Measurements from ENCODE around the gene MTM1. TPM values are rescaled to one million over a fixed set of nuclear protein-coding genes. Genes with fewer than 3 reads are reported as not detected.

The MTM1 gene
- total RNA-seq, 1 experiment from 2014 or later, result 15.8 TPM

GRCh38 chrX:150574559-150575418 is 6.4 kb downstream of the MTM1 start:
- DNase-seq, result no peak
- H3K36me3 ChIP-seq (ENCODE audit: insufficient read depth, low read length), result no peaks in the 10 kb centered on the region
- peaks cover 40% of the 10 kb centered on the region for H3K4me1 ChIP-seq (ENCODE audit: low read length)
- no peak overlapping the region for H2AFZ ChIP-seq (ENCODE audit: low read length)
- no peaks in the 10 kb centered on the region for H3K27me3 ChIP-seq (ENCODE audit: low read length)
- peaks cover 20% of the 10 kb centered on the region for H4K20me1 ChIP-seq (ENCODE audit: insufficient read depth, low read depth, low read length)
- no peaks in the 10 kb centered on the region for H3K9me2 ChIP-seq (replicated peaks; ENCODE audit: insufficient read depth, low read length)
- H3K4me3 ChIP-seq (ENCODE audit: low read length), result no peak overlapping the region
- H3K79me2 ChIP-seq (ENCODE audit: low read length), result no peaks in the 10 kb centered on the region; the same call in 1 of the 2 replicates
- H3K4me2 ChIP-seq (ENCODE audit: low read depth, low read length, poor library complexity, severe bottlenecking), result peak overlapping the region; percentile 12
- H3K9ac ChIP-seq (ENCODE audit: low read length), result no peak overlapping the region
- no peak overlapping the region for H3K27ac ChIP-seq (ENCODE audit: low read length)
- H3K9me3 ChIP-seq (ENCODE audit: low read length), result no peaks in the 10 kb centered on the region

GRCh38 chrX:150575419-150575814 is 7.0 kb downstream of the MTM1 start:
- Histone ChIP-seq H3K27me3 (ENCODE audit: low read length) (no peaks in the 10 kb centered on the region), H3K79me2 (ENCODE audit: low read length) (no peaks in the 10 kb centered on the region), H3K36me3 (ENCODE audit: insufficient read depth, low read length) (no peaks in the 10 kb centered on the region), H4K20me1 (ENCODE audit: insufficient read depth, low read depth, low read length) (peaks cover 19% of the 10 kb centered on the region), H3K4me1 (ENCODE audit: low read length) (peaks cover 33% of the 10 kb centered on the region), H3K4me2 (ENCODE audit: low read depth, low read length, poor library complexity, severe bottlenecking) (no peak overlapping the region), H3K9me3 (ENCODE audit: low read length) (no peaks in the 10 kb centered on the region), H3K9ac (ENCODE audit: low read length) (no peak overlapping the region), H3K9me2 (replicated peaks; ENCODE audit: insufficient read depth, low read length) (no peaks in the 10 kb centered on the region), H3K27ac (ENCODE audit: low read length) (no peak overlapping the region), H2AFZ (ENCODE audit: low read length) (no peak overlapping the region), H3K4me3 (ENCODE audit: low read length) (no peak overlapping the region)
- no peak for DNase-seq

GRCh38 chrX:150577174-150577573 is 8.8 kb downstream of the MTM1 start:
- peaks cover 13% of the 10 kb centered on the region for H4K20me1 ChIP-seq (ENCODE audit: insufficient read depth, low read depth, low read length)
- no peak overlapping the region for H3K27ac ChIP-seq (ENCODE audit: low read length)
- H3K79me2 ChIP-seq (ENCODE audit: low read length), result no peaks in the 10 kb centered on the region
- peaks cover 16% of the 10 kb centered on the region for H3K4me1 ChIP-seq (ENCODE audit: low read length)
- no peak for DNase-seq
- H3K9me2 ChIP-seq (replicated peaks; ENCODE audit: insufficient read depth, low read length), result no peaks in the 10 kb centered on the region
- H2AFZ ChIP-seq (ENCODE audit: low read length), result no peak overlapping the region
- H3K9ac ChIP-seq (ENCODE audit: low read length), result no peak overlapping the region
- no peaks in the 10 kb centered on the region for H3K36me3 ChIP-seq (ENCODE audit: insufficient read depth, low read length)
- H3K4me3 ChIP-seq (ENCODE audit: low read length), result no peak overlapping the region
- H3K27me3 ChIP-seq (ENCODE audit: low read length), result no peaks in the 10 kb centered on the region
- no peaks in the 10 kb centered on the region for H3K9me3 ChIP-seq (ENCODE audit: low read length)
- H3K4me2 ChIP-seq (ENCODE audit: low read depth, low read length, poor library complexity, severe bottlenecking), result no peak overlapping the region

- DNase-seq, result no peak
- Histone ChIP-seq H3K4me3 (ENCODE audit: low read length) (no peak overlapping the region), H3K9ac (ENCODE audit: low read length) (no peak overlapping the region), H3K79me2 (ENCODE audit: low read length) (0 out of 2 replicates have a peak, but pooled peaks cover 3% of the 10 kb centered on the region), H3K27ac (ENCODE audit: low read length) (no peak overlapping the region), H3K4me2 (ENCODE audit: low read depth, low read length, poor library complexity, severe bottlenecking) (no peak overlapping the region), H3K36me3 (ENCODE audit: insufficient read depth, low read length) (no peaks in the 10 kb centered on the region), H4K20me1 (ENCODE audit: insufficient read depth, low read depth, low read length) (no peaks in the 10 kb centered on the region; the same call in 1 of the 2 replicates), H3K4me1 (ENCODE audit: low read length) (no peaks in the 10 kb centered on the region), H3K27me3 (ENCODE audit: low read length) (no peaks in the 10 kb centered on the region), H3K9me2 (replicated peaks; ENCODE audit: insufficient read depth, low read length) (no peaks in the 10 kb centered on the region), H2AFZ (ENCODE audit: low read length) (no peak overlapping the region), H3K9me3 (ENCODE audit: low read length) (no peaks in the 10 kb centered on the region)
Observed at GRCh38 chrX:150581093-150581775, 12.8 kb downstream of the MTM1 start.

DNA sequence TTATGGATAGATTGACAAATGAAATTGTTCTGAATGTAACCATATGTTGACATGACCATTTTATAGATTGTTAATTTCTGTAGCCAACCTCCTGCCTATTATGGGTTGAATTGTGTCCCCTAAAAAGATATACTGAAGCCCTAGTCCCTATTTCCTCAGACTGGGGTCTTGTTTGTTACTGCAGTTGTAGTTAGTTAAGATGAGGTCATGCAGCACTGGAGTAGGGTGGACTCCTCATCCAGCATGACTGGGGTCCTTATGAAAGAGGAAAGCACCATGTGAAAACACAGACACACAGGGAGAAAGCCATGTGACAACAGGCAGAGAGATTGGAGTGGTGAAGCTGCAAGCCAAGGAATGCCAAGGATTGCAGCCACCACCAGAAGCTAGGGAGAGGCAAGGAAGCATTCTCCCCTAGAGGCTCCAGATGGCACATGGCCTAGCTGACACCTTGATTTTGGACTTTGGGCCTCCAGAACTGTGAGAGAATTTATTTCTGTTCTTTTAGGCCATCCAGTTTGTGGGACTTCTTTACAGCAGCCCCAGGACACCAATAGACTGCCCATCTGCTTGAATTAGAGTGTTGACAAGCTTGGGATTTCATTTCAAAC is 14.0 kb downstream of the MTM1 start:
- Histone ChIP-seq H3K9me2 (replicated peaks; ENCODE audit: insufficient read depth, low read length) (no peaks in the 10 kb centered on the region), H4K20me1 (ENCODE audit: insufficient read depth, low read depth, low read length) (no peaks in the 10 kb centered on the region; the same call in 1 of the 2 replicates), H3K27me3 (ENCODE audit: low read length) (no peaks in the 10 kb centered on the region), H3K4me1 (ENCODE audit: low read length) (no peaks in the 10 kb centered on the region), H3K9ac (ENCODE audit: low read length) (no peak overlapping the region), H3K9me3 (ENCODE audit: low read length) (no peaks in the 10 kb centered on the region), H3K4me3 (ENCODE audit: low read length) (no peak overlapping the region), H2AFZ (ENCODE audit: low read length) (no peak overlapping the region), H3K27ac (ENCODE audit: low read length) (no peak overlapping the region), H3K36me3 (ENCODE audit: insufficient read depth, low read length) (no peaks in the 10 kb centered on the region), H3K4me2 (ENCODE audit: low read depth, low read length, poor library complexity, severe bottlenecking) (no peak overlapping the region), H3K79me2 (ENCODE audit: low read length) (0 out of 2 replicates have a peak, but pooled peaks cover 3% of the 10 kb centered on the region)
- no peak for DNase-seq

DNA sequence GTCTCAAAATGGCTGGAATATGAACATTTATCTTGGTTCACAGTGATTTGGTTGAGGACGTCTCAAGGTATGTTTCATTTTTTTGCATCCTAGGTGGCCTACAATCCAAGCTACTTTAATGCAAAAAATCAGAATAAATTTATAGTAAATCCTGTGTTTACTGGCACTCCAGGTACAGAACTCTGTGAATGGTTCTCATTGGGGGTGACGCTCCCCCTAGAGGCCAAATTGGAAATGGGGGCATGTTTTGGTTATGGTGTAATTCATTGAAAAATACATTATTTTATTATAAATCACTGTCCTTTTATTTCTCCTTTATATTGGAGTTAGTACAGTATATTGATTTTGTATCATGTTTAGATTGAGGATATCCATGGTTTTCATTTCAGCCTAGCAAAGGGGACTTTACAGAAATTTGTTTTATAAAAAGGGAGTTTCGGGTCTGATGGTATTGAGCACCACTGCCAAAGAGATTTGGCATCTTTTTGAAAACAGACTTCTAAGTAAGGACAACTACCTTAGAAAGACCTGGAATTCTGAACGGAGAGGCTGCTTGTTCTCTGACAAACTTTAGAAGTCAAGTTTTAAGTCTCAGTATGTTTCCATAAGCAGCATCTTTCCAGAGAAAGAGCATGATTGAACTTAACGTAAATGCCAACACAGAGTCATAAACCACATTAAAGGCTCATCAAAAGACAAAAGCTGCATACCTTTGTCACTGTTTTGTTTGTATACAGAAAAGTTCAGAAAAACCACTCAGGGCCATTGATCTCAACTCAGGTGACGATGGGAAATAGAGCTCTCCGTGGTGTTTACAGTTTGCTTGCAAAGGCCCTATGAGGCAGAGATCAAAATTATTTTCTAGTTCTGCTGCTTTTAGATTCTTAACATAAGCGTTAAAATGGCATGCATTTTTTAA is 19.4 kb downstream of the MTM1 start:
- DNase-seq, result peak; percentile 74
- Histone ChIP-seq H3K9me2 (replicated peaks; ENCODE audit: insufficient read depth, low read length) (no peaks in the 10 kb centered on the region), H2AFZ (ENCODE audit: low read length) (no peak overlapping the region), H3K9ac (ENCODE audit: low read length) (no peak overlapping the region), H3K4me1 (ENCODE audit: low read length) (0 out of 2 replicates have a peak, but pooled peaks cover 3% of the 10 kb centered on the region), H3K4me2 (ENCODE audit: low read depth, low read length, poor library complexity, severe bottlenecking) (no peak overlapping the region), H3K4me3 (ENCODE audit: low read length) (no peak overlapping the region), H4K20me1 (ENCODE audit: insufficient read depth, low read depth, low read length) (peaks cover 7% of the 10 kb centered on the region), H3K79me2 (ENCODE audit: low read length) (no peaks in the 10 kb centered on the region), H3K27me3 (ENCODE audit: low read length) (no peaks in the 10 kb centered on the region), H3K9me3 (ENCODE audit: low read length) (no peaks in the 10 kb centered on the region), H3K36me3 (ENCODE audit: insufficient read depth, low read length) (no peaks in the 10 kb centered on the region), H3K27ac (ENCODE audit: low read length) (no peak overlapping the region)

- Histone ChIP-seq H3K9me2 (replicated peaks; ENCODE audit: insufficient read depth, low read length) (no peaks in the 10 kb centered on the region), H2AFZ (ENCODE audit: low read length) (no peak overlapping the region), H3K4me3 (ENCODE audit: low read length) (no peak overlapping the region), H4K20me1 (ENCODE audit: insufficient read depth, low read depth, low read length) (no peaks in the 10 kb centered on the region), H3K79me2 (ENCODE audit: low read length) (no peaks in the 10 kb centered on the region), H3K36me3 (ENCODE audit: insufficient read depth, low read length) (no peaks in the 10 kb centered on the region), H3K27me3 (ENCODE audit: low read length) (no peaks in the 10 kb centered on the region), H3K9ac (ENCODE audit: low read length) (no peak overlapping the region), H3K9me3 (ENCODE audit: low read length) (no peaks in the 10 kb centered on the region), H3K27ac (ENCODE audit: low read length) (peak overlapping the region; percentile 60), H3K4me1 (ENCODE audit: low read length) (peaks cover 19% of the 10 kb centered on the region), H3K4me2 (ENCODE audit: low read depth, low read length, poor library complexity, severe bottlenecking) (peak overlapping the region; percentile 25)
- DNase-seq, result no peak
Observed at GRCh38 chrX:150594584-150594983, 26.2 kb downstream of the MTM1 start.

Measured in Karpas-422 (cell line).